Thyroid gland (tissue), 4 donors: ENCODE results near the gene ANO1.

Experiments used
- POLR2A ChIP-seq, 2 donors: fragments of 450-650 bp; IDR thresholded peaks; one replicate each; pipeline ENCODE4 v1.6.1; 2017; ENCODE audit warnings: antibody characterized with exemption in 2 of 2, mild to moderate bottlenecking in 2 of 2, moderate library complexity in 1 of 2
- TF ChIP-seq, protein P1 (sequence below), 6 experiments: fragments of 200-600 bp in 3 of 6; fragments of 450-650 bp in 3 of 6; sonication (generic) in 3 of 6; IDR thresholded peaks; one replicate each; pipeline ENCODE4 v1.5.1; 2016 to 2019; ENCODE audit warnings: antibody characterized with exemption in 6 of 6, mild to moderate bottlenecking in 2 of 6, inconsistent platforms in 1 of 6, moderate library complexity in 1 of 6

DNA sequence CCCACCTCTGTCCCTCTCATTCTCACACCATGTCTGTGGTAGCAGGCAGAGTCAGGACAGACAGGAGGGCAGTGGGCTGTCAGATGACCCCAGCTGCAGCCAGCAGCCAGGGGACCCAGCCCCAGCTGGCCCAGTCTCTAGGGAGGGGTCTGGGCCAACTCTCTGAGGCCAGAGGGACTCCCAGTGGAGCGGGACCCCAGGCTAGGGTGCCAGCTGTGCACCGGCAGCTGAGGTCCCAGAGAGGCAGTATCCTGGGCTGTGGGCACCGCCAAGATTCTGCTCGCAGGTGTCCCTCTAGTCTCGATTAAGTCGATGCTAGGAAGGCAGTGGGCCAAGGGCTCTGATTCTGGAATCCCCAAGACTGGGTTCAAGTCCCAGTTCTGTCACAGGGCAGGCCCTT, 108.3 kb downstream of the ANO1 start:
- TF ChIP-seq, protein P1, sequence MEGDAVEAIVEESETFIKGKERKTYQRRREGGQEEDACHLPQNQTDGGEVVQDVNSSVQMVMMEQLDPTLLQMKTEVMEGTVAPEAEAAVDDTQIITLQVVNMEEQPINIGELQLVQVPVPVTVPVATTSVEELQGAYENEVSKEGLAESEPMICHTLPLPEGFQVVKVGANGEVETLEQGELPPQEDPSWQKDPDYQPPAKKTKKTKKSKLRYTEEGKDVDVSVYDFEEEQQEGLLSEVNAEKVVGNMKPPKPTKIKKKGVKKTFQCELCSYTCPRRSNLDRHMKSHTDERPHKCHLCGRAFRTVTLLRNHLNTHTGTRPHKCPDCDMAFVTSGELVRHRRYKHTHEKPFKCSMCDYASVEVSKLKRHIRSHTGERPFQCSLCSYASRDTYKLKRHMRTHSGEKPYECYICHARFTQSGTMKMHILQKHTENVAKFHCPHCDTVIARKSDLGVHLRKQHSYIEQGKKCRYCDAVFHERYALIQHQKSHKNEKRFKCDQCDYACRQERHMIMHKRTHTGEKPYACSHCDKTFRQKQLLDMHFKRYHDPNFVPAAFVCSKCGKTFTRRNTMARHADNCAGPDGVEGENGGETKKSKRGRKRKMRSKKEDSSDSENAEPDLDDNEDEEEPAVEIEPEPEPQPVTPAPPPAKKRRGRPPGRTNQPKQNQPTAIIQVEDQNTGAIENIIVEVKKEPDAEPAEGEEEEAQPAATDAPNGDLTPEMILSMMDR (IDR thresholded peaks at IDR 0.05): no peak
- no peak for TF ChIP-seq POLR2A (IDR thresholded peaks at IDR 0.05)
